Medulla oblongata (tissue), 1 donor: ENCODE measurements around the gene MROH9.

Experiments
- DNase-seq: peaks from one replicate; pipeline ENCODE4 v3.0.0-alpha.2; 2015; ENCODE audit errors: extremely low spot score

Gene MROH9

GRCh38 chr1:171081763-171082201, 146.4 kb downstream of the MROH9 start:
- peak; percentile 54 for DNase-seq

GRCh38 chr1:171082606-171083005, 147.3 kb downstream of the MROH9 start:
- no peak for DNase-seq

DNA sequence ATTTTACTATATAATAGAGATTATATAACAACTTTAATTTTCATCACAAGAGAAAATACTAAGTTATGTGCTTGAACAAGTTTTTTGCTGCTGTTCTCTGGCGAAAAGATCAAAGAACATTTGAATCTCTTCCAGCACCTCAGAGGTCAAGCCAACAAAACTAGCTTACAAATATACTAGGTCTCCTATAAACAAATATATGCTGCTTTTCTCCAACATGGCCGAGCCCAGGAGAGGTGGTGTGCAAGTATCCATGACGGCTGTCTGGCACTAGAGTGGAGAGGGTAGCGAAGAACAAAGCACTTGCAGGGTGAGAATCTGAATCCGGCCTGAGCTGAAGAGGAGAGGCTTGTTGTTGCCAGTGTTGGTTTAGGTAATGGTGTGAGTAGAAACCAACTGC, 147.9 kb downstream of the MROH9 start:
- DNase-seq = no peak

DNA sequence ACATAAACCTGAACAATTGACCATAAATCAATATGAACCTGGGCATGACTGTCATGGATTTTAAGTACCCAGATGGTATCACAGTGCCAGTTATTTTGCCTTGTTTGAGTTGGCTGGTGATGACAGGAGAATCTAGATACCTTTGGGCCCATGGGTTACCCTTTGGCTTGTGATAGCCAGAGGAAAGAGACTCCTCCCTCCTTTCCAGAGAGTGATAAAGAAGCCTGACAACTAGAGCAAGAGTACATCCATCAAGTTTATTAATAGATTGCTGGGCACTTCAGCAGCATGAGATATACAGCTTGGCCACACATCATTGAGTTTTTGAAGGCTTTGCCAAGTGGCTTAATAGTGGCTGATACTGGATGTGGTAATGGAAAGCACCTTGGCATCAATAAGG, 148.8 kb downstream of the MROH9 start:
- no peak for DNase-seq

GRCh38 chr1:171084870-171085269, 149.5 kb downstream of the MROH9 start:
- no peak for DNase-seq

GRCh38 chr1:171087896-171088295, 152.6 kb downstream of the MROH9 start:
- DNase-seq = no peak

- DNase-seq = no peak
These were observed 155.3 kb downstream of the MROH9 start, which contains the start of gene FMO3 for GRCh38 chr1:171090604-171091003. Gene FMO3, plus strand, starts transcription at chr1:171090905. Its CDS starts 1,754 bp downstream, at chr1:171092659.

DNA sequence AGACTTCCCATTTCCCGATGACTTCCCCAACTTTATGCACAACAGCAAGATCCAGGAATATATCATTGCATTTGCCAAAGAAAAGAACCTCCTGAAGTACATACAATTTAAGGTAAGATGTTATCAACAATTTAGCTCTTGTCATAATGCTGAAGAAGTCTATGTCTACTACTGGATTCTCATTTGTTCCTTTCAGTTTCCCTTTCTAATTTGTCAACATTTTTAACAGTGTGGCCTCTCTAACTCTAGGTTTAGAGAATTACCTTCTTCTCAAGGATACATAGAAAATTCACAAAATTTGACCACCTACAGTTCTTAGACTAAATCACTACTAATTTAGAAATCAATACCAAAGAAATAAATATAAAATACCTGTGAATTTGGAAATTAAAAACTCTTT, 168.5 kb downstream of the MROH9 start:
- no peak for DNase-seq

DNA sequence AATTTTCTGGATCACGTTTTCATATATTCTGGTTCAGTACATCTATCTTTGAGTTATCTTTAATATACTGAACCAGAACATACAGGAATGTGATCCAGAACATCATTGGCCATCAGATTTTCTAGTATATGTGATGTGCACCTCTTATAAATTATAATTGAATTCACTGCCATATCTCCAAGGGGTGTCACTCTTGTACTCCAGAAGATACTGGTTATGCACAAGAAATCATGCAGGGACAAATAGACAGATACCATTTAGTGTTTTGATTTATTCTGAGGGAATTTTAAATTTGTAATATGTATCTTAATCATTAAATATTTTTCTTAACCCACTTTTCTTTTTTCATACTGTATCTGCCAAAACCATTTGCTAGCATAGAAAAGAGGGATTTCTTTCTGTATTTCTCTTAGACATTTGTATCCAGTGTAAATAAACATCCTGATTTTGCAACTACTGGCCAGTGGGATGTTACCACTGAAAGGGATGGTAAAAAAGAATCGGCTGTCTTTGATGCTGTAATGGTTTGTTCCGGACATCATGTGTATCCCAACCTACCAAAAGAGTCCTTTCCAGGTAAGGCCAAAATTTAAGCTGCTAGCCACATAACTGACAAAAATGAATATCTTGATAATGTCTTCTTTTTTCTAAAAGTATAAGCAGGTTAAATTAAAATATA, 172.1 kb downstream of the MROH9 start:
- no peak for DNase-seq

- no peak for DNase-seq
These were observed 172.6 kb downstream of the MROH9 start for GRCh38 chr1:171107969-171108368.

DNA sequence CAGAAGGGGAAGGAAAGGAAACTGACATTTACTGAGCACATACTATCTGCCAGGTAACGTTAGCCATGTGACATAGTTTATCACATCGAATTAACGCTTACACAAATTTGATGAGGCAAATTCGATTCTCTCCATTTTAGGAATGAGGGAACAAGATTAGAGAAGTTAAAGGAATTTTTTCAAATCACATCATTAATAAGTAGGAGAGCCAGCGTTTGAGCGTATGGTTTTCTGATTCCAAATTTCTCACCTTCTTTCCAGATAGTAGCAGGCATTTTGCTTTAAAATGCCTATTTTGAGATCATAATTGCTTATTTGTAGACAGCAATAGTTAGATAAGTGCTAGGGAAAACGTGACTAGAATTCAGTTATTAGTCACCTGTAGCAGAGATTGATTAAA, 174.6 kb downstream of the MROH9 start:
- no peak for DNase-seq

- DNase-seq = no peak
These were observed 175.4 kb downstream of the MROH9 start for GRCh38 chr1:171110621-171111326.

GRCh38 chr1:171112119-171112518, 176.8 kb downstream of the MROH9 start:
- no peak for DNase-seq

DNA sequence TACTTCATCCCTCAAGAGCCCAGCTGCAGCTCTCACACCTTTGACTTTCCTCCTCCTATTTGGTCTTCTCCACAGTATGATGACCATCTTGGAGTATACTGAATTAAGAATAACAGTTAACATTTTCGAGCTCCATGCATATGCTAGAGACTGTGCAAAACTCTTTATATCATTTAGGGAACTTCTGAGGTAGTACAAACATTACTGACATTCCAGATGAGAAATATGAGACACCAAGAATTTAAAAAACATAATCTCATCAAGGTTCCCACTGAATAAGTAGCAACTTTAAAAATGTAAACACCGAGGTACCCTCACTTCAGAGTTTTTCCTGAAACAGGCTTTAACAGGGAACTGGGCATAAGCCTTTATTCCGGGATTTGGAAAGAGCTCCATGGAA, 178.0 kb downstream of the MROH9 start:
- DNase-seq = no peak
